Right lobe of liver (tissue), 6 donors: ENCODE results near the gene FDPS. TPM values are rescaled to one million over a fixed set of nuclear protein-coding genes. Genes with fewer than 3 reads are reported as not detected.
A peak's percentile ranks its signal among the peaks of the same experiment; 100 is the strongest.

Experiments
- ATAC-seq, 4 donors: fragments of 200-7000 bp; cut with Tn5 transposase; one replicate each; pipeline ENCODE4 v1.9.1; 2020; ENCODE audit warnings: mild to moderate bottlenecking in 4 of 4, moderate library complexity in 4 of 4
- DNase-seq, 3 donors: peaks; one replicate each; pipeline ENCODE4 v3.0.0-alpha.2; 2020
- H3K27ac ChIP-seq, 3 donors: fragments of 200-600 bp; one replicate each; pipeline ENCODE4 v1.8.0; 2022
- H3K27me3 ChIP-seq, 2 donors: fragments of 200-600 bp; one replicate each; pipeline ENCODE4 v1.8.0; 2022
- H3K36me3 ChIP-seq, 4 donors: fragments of 200-600 bp; sonication (generic) in 1 of 4; one replicate each; pipeline versions ENCODE4 v1.5.1 to v1.8.0; 2017 to 2022; ENCODE audit warnings: control low read depth in 1 of 4
- H3K4me1 ChIP-seq, 4 donors: fragments of 200-600 bp; sonication (generic) in 1 of 4; one replicate each; pipeline versions ENCODE4 v1.5.1 to v1.8.0; 2017 to 2022; ENCODE audit warnings: control low read depth in 1 of 4
- H3K4me3 ChIP-seq, 3 donors: fragments of 200-600 bp; one replicate each; pipeline ENCODE4 v1.8.0; 2022
- H3K9me3 ChIP-seq, 4 donors: fragments of 200-600 bp; sonication (generic) in 1 of 4; one replicate each; pipeline versions ENCODE4 v1.5.1 to v1.8.0; 2017 to 2022; ENCODE audit warnings: control low read depth in 1 of 4
- CTCF ChIP-seq, 4 donors: fragments of 200-600 bp in 3 of 4; fragments of 450-650 bp in 1 of 4; IDR thresholded peaks; one replicate each; pipeline versions ENCODE4 v1.5.1 to v1.8.0; 2016 to 2022; ENCODE audit warnings: antibody characterized with exemption in 4 of 4, mild to moderate bottlenecking in 2 of 4
- POLR2A ChIP-seq: fragments of 450-650 bp; IDR thresholded peaks from one replicate; pipeline ENCODE4 v1.6.1; 2017; ENCODE audit warnings: antibody characterized with exemption, mild to moderate bottlenecking
- WGBS: methylation state at CpG from one replicate; pipeline ENCODE4 v1.1.6; 2018; ENCODE audit warnings: low coverage, low lambda C conversion rate; ENCODE audit not compliant: insufficient coverage; ENCODE audit errors: missing lambda C conversion rate; 5-methylcytosine and 5-hydroxymethylcytosine counted together
- intact Hi-C, 2 donors: fragments of 100-400 bp; cut with DNase I; formaldehyde crosslinking; loops; one replicate each; pipeline versions ENCODE4 v1.11.2 to v1.14.1; 2022
- long read RNA-seq: library from polyadenylated mRNA; unstranded; transcript quantifications from one replicate; pipeline ENCODE4 v2.0.0, GENCODE V29; 2019
- total RNA-seq, 6 experiments: library from RNA; depleted of rRNA in 2 of 6; stranded (reverse); fragments of >200 nt in 2 of 6; fragmentation: NEBNext Ultra II Directional in 3 of 6; extraction: Animal tissue kit (Norgen Biotek cat#: 25700) in 3 of 6; gene quantifications; one replicate each; pipeline versions ENCODE4 v1.1.0 to v1.2.4, GENCODE V29; 2016 to 2023
- donor health status: DM: no; HTN: yes; CAD: no.
- donor health status: DM: no; HTN: no; CAD: no.
- donor health status: DM: no; HTN: no; CAD: no.
- donor health status: DM: no; HTN: yes; CAD: no.
- donor health status: DM: no; HTN: yes; CAD: no.

FDPS gene
- total RNA-seq = 100 to 1,000 TPM in 4 of 6 experiments, 10 to 100 TPM in 2; 51.1 to 236 (median 171) TPM
- long read RNA-seq, transcript FDPS-203 (10 exons, 1,256 nt) = minor isoform, 8 of 70 reads
- long read RNA-seq, transcript FDPS-221 (10 exons, 1,198 nt) = minor isoform, 8 of 70 reads
- long read RNA-seq, transcript FDPS-202 (11 exons, 1,431 nt) = minor isoform, 9 of 70 reads
- long read RNA-seq, transcript FDPS-206 (10 exons, 1,178 nt) = major isoform, 20 of 70 reads
- long read RNA-seq, partial matches to known transcripts = 2 of 70 reads
- long read RNA-seq, other reads (novel, unspliced or antisense) = 19 of 70 reads

DNA sequence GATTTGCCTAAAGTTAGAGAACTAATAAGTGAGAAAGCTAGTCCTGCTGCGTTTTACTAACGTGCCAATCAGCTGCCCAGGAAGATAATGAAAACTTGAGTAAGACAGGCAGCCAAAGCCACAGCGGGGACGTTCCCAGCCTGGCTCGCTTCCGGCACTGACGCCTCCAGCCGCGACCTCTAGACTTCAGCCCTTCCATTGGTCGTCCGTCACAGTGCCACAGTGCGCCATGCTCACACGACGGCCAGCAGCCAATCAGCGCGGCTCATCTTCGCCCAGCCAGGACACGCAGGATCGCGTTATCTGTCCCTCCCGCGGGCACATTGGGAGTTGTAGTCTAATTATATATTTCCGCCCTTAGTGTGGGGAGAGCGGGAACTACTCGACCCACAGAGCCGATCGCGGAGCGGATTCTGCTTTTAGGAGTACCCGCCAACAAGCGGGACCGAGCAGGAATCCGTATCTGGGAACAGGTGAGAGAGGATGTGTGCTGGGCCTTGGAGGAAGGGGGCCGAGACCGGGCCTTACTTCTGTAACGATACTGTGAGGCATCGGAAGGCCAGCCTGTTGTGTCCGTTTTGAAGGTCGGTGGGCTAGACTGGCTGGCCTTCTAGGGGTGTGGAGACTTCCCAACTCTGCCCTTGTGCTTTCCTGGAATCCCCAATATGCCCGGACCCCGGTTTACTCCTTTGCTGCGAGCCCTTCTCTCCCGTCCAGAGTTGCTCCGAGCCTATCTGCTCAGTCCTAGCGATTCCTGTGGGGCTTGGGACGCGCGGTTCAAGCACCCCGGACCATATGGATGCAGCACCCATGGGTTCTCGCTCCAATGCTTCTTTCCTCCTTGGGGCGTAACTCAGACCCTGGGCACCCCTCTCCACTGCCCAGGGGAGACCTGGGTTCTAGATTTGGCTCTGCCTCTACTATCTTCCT lies at the start of gene FDPS:
Gene FDPS (plus strand): TSS at position 374 of the 930 bp plus-strand sequence. CDS start 924 bp downstream, outside the sequence.
- peak; percentile 99 to 100 (median 99) for DNase-seq
- peaks cover 0 to 18% (median 0%) of the 10 kb centered on the region in 4 donors for H3K36me3 ChIP-seq
- peak within 1 kb of the TSS; percentile 82 to 92 (median 84) for H3K27ac ChIP-seq
- WGBS = 1% methylated on average over 21 of the region's 51 CpGs
- H3K9me3 ChIP-seq = no peaks in the 10 kb centered on the region
- H3K4me1 ChIP-seq = peaks cover 0 to 25% (median 9%) of the 10 kb centered on the region in 4 donors
- ATAC-seq = peak; percentile 93 to 97 (median 96)
- H3K4me3 ChIP-seq = peak within 1 kb of the TSS; percentile 50 to 91 (median 84)
- H3K27me3 ChIP-seq = no peaks in the 10 kb centered on the region
- TF ChIP-seq CTCF (IDR thresholded peaks at IDR 0.05) (peak in 3 of 4 donors; percentile 16 to 23 (median 22)), POLR2A (peak; percentile 80)
- intact Hi-C loops = no loop called here

GRCh38 chr1:155260276-155260675 lies 48.4 kb upstream of the FDPS start:
- Histone ChIP-seq H3K4me1 (peaks cover 0 to 9% (median 4%) of the 10 kb centered on the region in 4 donors), H3K27me3 (no peaks in the 10 kb centered on the region), H3K4me3 (no peak overlapping the region), H3K36me3 (peaks cover 0 to 51% (median 10%) of the 10 kb centered on the region in 4 donors), H3K27ac (no peak overlapping the region), H3K9me3 (no peaks in the 10 kb centered on the region)
- DNase-seq = peak in 1 of 3 donors; percentile 30
- intact Hi-C loops = no loop called here
- 97% methylated on average over 4 of the region's 5 CpGs for WGBS
- ATAC-seq = no peak
- TF ChIP-seq POLR2A (no peak), CTCF (IDR thresholded peaks at IDR 0.05) (no peak)

DNA sequence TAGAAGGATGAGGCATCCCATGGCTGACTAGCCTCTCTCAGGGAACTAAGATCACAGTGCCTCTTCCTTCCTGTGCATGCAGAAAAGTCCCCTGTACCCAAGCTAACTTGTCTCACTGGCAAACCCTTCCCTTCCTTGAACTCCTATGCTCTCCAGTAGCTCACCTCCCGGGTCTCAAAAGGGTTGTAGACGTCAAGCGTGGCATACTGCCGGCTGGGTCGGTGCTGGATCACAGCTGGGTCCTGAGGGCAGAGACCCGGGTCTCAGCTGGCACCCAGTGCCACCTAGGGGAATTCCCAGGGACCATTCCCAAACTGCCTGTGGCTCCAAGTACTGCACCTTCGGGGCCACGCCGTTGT lies 47.2 kb upstream of the FDPS start:
- TF ChIP-seq POLR2A = no peak
- no peak for TF ChIP-seq CTCF (IDR thresholded peaks at IDR 0.05)
- no peaks in the 10 kb centered on the region for H3K27me3 ChIP-seq
- intact Hi-C loops = no loop called here
- DNase-seq (no peak), ATAC-seq (peak in 1 of 4 donors; percentile 17)
- H3K4me3 ChIP-seq = peak overlapping the region; percentile 81 to 85 (median 83)
- peaks cover 0 to 9% (median 4%) of the 10 kb centered on the region in 4 donors for H3K4me1 ChIP-seq
- no peaks in the 10 kb centered on the region for H3K9me3 ChIP-seq
- 0% methylated on average over 8 of the region's 9 CpGs for WGBS
- peaks cover 0 to 63% (median 15%) of the 10 kb centered on the region in 4 donors for H3K36me3 ChIP-seq
- H3K27ac ChIP-seq = peak overlapping the region; percentile 48 to 59 (median 58)

GRCh38 chr1:155261852-155262673 lies 46.6 kb upstream of the FDPS start, which contains the start of gene SCAMP3:
TSS of gene SCAMP3 (minus strand) at chr1:155262360. CDS start at chr1:155262151, 209 bp downstream.
- Histone ChIP-seq H3K4me1 (peaks cover 0 to 9% (median 4%) of the 10 kb centered on the region in 4 donors), H3K4me3 (peak within 1 kb of the TSS; percentile 81 to 85 (median 83)), H3K27ac (peak within 1 kb of the TSS; percentile 48 to 59 (median 58)), H3K9me3 (no peaks in the 10 kb centered on the region), H3K27me3 (no peaks in the 10 kb centered on the region), H3K36me3 (peaks cover 0 to 64% (median 18%) of the 10 kb centered on the region in 4 donors)
- DNase-seq = peak; percentile 93 to 97 (median 96)
- peak; percentile 96 to 98 (median 98) for ATAC-seq
- intact Hi-C loops = no loop called here
- TF ChIP-seq CTCF (IDR thresholded peaks at IDR 0.05) (no peak), POLR2A (peak; percentile 83)
- 1% methylated on average over 21 of the region's 47 CpGs for WGBS
